Right kidney (tissue), 1 donor: ENCODE results near the gene ATN1.

Experiments
- DNase-seq: peaks from one replicate; pipeline ENCODE4 v3.0.0-alpha.2; 2016

The ATN1 gene

GRCh38 chr12:6925239-6925539 lies 2.6 kb upstream of the ATN1 start:
- DNase-seq = no peak

- DNase-seq = peak; percentile 79
Observed at GRCh38 chr12:6925540-6926279, 2.0 kb upstream of the ATN1 start.

- no peak for DNase-seq
Observed at GRCh38 chr12:6928022-6928702, 403 bp downstream of the ATN1 start.

- peak; percentile 41 for DNase-seq
Observed at GRCh38 chr12:6928703-6929407, 1.1 kb downstream of the ATN1 start.

GRCh38 chr12:6929466-6930452 lies 2.0 kb downstream of the ATN1 start:
- DNase-seq = no peak

- no peak for DNase-seq
Observed at GRCh38 chr12:6932766-6933165, 5.0 kb downstream of the ATN1 start.

- DNase-seq = no peak
Observed at GRCh38 chr12:6934110-6934509, 6.4 kb downstream of the ATN1 start.

GRCh38 chr12:6935371-6936193 lies 7.8 kb downstream of the ATN1 start:
- DNase-seq = no peak

- DNase-seq = no peak
Observed at GRCh38 chr12:6936194-6936635, 8.5 kb downstream of the ATN1 start.

- DNase-seq = peak; percentile 47
Observed at GRCh38 chr12:6936636-6937480, 9.1 kb downstream of the ATN1 start.

GRCh38 chr12:6937481-6938352 lies 10.0 kb downstream of the ATN1 start:
- peak; percentile 97 for DNase-seq

GRCh38 chr12:6938353-6939190 lies 10.8 kb downstream of the ATN1 start:
- no peak for DNase-seq

- DNase-seq = no peak
Observed at GRCh38 chr12:6939191-6939540, 11.4 kb downstream of the ATN1 start.

GRCh38 chr12:6941267-6941666 lies 13.5 kb downstream of the ATN1 start:
- DNase-seq = no peak

- DNase-seq = no peak
Observed at GRCh38 chr12:6941782-6942181, 14.0 kb downstream of the ATN1 start.

GRCh38 chr12:6942331-6942665 lies 14.5 kb downstream of the ATN1 start:
- DNase-seq = no peak

GRCh38 chr12:6943389-6943721 lies 15.6 kb downstream of the ATN1 start:
- peak; percentile 92 for DNase-seq

- DNase-seq = peak; percentile 93
Observed at GRCh38 chr12:6943722-6944380, 16.1 kb downstream of the ATN1 start, which contains the start of the genes C12orf57 and RNU7-1. Gene C12orf57 (plus strand): TSS chr12:6944022. CDS start chr12:6944122, 100 bp downstream. Gene RNU7-1 (plus strand): TSS chr12:6943816.
